ENCODE measurements around the gene DPYSL3. TPM values are rescaled to one million over a fixed set of nuclear protein-coding genes. Genes with fewer than 3 reads are reported as not detected.

Gene DPYSL3
- polyA plus RNA-seq, 1 experiment, result 139 TPM

DNA sequence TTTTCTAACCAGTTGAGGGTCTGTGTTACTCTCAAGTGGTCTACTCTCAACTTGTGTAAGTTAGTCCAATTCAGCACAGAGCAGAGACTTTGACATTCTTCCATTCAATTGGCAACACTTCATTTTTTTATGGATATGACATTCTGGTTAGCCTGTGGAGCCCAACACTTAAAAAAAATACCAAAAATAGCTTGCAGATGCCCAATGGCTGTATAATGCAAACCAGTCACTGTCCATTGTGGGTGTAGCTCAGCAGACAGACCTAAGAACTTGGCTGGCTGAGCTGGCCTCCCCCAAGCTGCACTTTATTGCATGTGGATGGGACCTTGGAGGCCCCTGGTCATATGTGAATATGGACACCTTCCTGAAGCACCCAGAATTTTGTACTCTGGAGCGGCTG lies 103.2 kb downstream of the DPYSL3 start:
- no peaks in the 10 kb centered on the region for H3K27me3 ChIP-seq (ENCODE audit: control insufficient read depth, insufficient read depth, low read length)
- no peaks in the 10 kb centered on the region for H3K9me3 ChIP-seq (ENCODE audit: control insufficient read depth, insufficient read depth, low read length)
- CTCF ChIA-PET, result interaction anchor here (1.5 to 1.6 kb wide), 2 partner anchors 170 to 172 kb away, joined by 7 to 10 read pairs; no protein-coding TSS in a partner anchor
- no peak overlapping the region for H3K4me3 ChIP-seq (ENCODE audit: low read depth, low read length)
- peak overlapping the region; percentile 72 for H3K27ac ChIP-seq (ENCODE audit: low read depth, low read length)
- TF ChIP-seq, protein P1, sequence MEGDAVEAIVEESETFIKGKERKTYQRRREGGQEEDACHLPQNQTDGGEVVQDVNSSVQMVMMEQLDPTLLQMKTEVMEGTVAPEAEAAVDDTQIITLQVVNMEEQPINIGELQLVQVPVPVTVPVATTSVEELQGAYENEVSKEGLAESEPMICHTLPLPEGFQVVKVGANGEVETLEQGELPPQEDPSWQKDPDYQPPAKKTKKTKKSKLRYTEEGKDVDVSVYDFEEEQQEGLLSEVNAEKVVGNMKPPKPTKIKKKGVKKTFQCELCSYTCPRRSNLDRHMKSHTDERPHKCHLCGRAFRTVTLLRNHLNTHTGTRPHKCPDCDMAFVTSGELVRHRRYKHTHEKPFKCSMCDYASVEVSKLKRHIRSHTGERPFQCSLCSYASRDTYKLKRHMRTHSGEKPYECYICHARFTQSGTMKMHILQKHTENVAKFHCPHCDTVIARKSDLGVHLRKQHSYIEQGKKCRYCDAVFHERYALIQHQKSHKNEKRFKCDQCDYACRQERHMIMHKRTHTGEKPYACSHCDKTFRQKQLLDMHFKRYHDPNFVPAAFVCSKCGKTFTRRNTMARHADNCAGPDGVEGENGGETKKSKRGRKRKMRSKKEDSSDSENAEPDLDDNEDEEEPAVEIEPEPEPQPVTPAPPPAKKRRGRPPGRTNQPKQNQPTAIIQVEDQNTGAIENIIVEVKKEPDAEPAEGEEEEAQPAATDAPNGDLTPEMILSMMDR (IDR thresholded peaks at IDR 0.05; ENCODE audit: low read depth, low read length), result no peak
- DNase-seq (ENCODE audit: low read depth, low spot score), result no peak
- POLR2A ChIA-PET, result interaction anchor here (1.3 kb wide), 1 partner anchor 11 kb away, joined by 4 read pairs; no protein-coding TSS in a partner anchor

DNA sequence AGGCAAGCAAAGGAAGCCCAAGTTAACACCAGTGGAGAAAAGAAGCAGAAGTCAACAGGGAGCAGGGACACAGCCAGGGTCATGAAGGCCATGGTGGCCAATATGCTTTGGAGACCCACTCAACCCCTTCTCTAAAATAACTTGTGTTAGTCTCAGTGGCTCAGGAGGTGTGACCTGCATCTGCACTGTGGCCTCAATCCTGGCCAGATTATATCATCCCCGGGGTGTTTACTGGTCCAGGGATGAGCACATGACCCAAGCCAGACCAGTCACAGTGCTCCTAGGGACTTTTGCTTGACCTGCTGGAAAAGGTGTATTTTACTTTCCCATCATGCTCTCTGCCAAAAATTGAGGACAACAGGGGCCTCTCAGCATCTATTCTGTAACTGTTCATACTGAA lies 105.2 kb downstream of the DPYSL3 start:
- H3K4me3 ChIP-seq (ENCODE audit: low read depth, low read length), result no peak overlapping the region
- TF ChIP-seq, protein P1 (IDR thresholded peaks at IDR 0.05; ENCODE audit: low read depth, low read length), result no peak
- peak overlapping the region; percentile 98 for H3K27ac ChIP-seq (ENCODE audit: low read depth, low read length)
- CTCF ChIA-PET, result interaction anchor here (1.3 to 2.9 kb wide), 4 partner anchors 14 to 180 kb away, joined by 3 to 29 read pairs (median 16); no protein-coding TSS in a partner anchor
- DNase-seq (ENCODE audit: low read depth, low spot score), result no peak
- POLR2A ChIA-PET, result interaction anchor here (0.6 to 1.3 kb wide), 4 partner anchors 13 to 171 kb away, joined by 3 to 5 read pairs (median 4); no protein-coding TSS in a partner anchor
- no peaks in the 10 kb centered on the region for H3K27me3 ChIP-seq (ENCODE audit: control insufficient read depth, insufficient read depth, low read length)
- H3K9me3 ChIP-seq (ENCODE audit: control insufficient read depth, insufficient read depth, low read length), result no peaks in the 10 kb centered on the region

DNA sequence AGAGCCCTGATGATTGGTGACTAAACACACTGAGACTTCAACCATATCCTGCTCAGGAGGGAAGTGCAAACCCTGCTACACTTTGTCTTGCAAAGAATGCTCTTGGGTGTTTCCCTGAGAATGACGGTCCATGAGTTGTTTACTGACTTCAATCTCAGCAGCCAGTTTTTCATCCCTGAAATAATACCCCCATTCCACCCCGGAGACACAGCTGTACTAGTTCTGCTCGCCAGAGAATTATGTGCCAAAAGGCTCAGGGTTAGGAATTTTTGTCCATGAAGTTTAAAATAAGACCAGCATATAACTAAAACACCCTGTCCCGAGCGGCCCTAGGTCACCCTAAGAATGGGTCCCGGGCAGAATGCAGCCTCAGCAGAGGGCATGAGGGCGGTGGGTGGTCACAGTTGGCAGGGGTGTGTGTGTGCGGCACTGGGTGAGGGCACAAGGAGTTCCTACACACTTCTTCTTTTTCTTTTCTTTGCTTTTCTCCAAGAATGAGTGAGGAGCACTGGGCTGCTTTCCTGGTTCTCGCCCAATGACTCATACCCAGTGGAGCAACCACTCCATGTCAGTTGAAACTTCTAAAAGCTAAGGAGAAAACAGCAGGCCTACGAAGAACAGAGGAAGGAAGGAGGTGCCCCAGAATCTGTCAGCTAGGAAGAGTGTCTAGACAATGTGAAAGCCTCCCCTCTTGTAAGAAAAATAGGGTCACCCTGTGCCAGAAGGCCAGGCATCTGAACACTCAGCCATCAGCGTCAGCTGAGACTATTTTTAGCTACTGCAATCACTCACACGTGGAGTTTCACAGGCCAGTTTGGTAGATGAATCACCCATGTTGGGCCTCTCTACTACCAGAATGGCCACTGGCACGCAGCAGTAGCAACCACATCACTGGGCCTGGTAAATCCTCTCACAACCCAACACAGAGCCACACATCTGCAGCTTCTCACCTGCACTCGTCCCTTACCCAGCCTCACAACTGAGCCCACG lies 105.9 kb downstream of the DPYSL3 start:
- TF ChIP-seq, protein P1 (IDR thresholded peaks at IDR 0.05; ENCODE audit: low read depth, low read length), result no peak
- peak overlapping the region; percentile 43 for H3K4me3 ChIP-seq (ENCODE audit: low read depth, low read length)
- ChIA-PET CTCF (interaction anchor here (0.9 to 2.9 kb wide), 6 partner anchors 13 to 180 kb away, joined by 3 to 29 read pairs (median 4); no protein-coding TSS in a partner anchor), POLR2A (interaction anchor here (0.6 to 1.3 kb wide), 5 partner anchors 13 to 172 kb away, joined by 3 to 5 read pairs (median 4); no protein-coding TSS in a partner anchor)
- H3K27ac ChIP-seq (ENCODE audit: low read depth, low read length), result peak overlapping the region; percentile 98
- peak; percentile 90 for DNase-seq (ENCODE audit: low read depth, low spot score)
- no peaks in the 10 kb centered on the region for H3K27me3 ChIP-seq (ENCODE audit: control insufficient read depth, insufficient read depth, low read length)
- no peaks in the 10 kb centered on the region for H3K9me3 ChIP-seq (ENCODE audit: control insufficient read depth, insufficient read depth, low read length)

DNA sequence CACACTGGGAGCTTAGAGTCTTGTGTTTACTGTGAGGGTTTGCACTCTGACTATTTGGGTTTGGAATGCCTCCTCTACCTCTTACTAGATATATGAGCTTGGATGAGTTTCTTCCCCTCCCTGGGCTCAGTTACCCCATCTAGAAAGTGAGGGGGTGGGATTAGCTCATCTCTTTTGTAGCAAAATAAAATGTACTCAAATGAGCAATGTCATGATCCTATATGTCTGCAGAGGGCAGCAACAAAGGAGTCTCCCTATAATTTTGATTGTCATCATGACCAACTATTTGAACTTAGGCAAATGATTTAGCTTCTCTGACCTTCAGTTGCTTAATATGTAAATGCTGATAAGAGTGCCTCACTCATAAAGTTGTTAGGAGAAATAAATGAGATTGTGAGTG lies 109.0 kb downstream of the DPYSL3 start:
- TF ChIP-seq, protein P1 (IDR thresholded peaks at IDR 0.05; ENCODE audit: low read depth, low read length), result no peak
- no peak for DNase-seq (ENCODE audit: low read depth, low spot score)
- no peaks in the 10 kb centered on the region for H3K27me3 ChIP-seq (ENCODE audit: control insufficient read depth, insufficient read depth, low read length)
- POLR2A ChIA-PET, result no interaction called here
- no peaks in the 10 kb centered on the region for H3K9me3 ChIP-seq (ENCODE audit: control insufficient read depth, insufficient read depth, low read length)
- H3K27ac ChIP-seq (ENCODE audit: low read depth, low read length), result no peak overlapping the region
- CTCF ChIA-PET, result interaction anchor here (0.6 to 1.6 kb wide), 4 partner anchors 9 to 178 kb away, joined by 3 to 9 read pairs (median 6); no protein-coding TSS in a partner anchor
- no peak overlapping the region for H3K4me3 ChIP-seq (ENCODE audit: low read depth, low read length)

Data from AG04450 (cell line).